GM19328 (cell line): ENCODE data around the gene MBD3L1.
A peak's percentile ranks its signal among the peaks of the same experiment; 100 is the strongest.

Experiments used
- ATAC-seq: cut with Tn5 transposase; IDR thresholded peaks from one replicate; pipeline ENCODE4 v1.9.1; 2021; ENCODE audit warnings: mild to moderate bottlenecking, moderate library complexity; ENCODE audit not compliant: unreplicated experiment

MBD3L1 gene

GRCh38 chr19:8832132-8833021 lies at the start of gene MBD3L1, which contains the start of gene ZNF558:
Gene MBD3L1, plus strand, starts transcription at chr19:8832377. Its CDS starts 10,302 bp downstream, at chr19:8842679.
Gene ZNF558, minus strand, starts transcription at chr19:8832304. Its CDS starts 9,645 bp downstream, at chr19:8822659.
- peak; percentile 84 for ATAC-seq

DNA sequence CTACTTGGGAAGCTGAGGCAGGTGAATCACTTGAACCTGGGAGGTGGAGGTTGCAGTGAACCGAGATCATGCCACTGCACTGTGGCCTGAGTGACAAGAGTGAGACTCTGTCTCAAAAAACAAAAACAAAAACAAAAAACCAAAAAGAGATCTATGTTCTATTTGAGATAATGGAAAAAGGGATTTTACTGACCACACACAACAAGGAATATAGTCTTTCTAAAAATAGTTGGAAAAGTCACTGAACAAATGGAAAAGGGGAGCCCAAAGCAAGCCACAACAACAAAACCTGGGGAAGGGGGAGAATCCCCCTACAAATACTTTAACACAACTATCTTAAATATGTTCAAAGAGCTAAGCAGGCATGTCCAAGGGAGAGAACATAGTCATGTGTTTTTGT lies 37.4 kb upstream of the MBD3L1 start:
- ATAC-seq = no peak

GRCh38 chr19:8806661-8807060 lies 25.5 kb upstream of the MBD3L1 start:
- ATAC-seq = no peak

GRCh38 chr19:8811315-8812172 lies 20.6 kb upstream of the MBD3L1 start:
- no peak for ATAC-seq

DNA sequence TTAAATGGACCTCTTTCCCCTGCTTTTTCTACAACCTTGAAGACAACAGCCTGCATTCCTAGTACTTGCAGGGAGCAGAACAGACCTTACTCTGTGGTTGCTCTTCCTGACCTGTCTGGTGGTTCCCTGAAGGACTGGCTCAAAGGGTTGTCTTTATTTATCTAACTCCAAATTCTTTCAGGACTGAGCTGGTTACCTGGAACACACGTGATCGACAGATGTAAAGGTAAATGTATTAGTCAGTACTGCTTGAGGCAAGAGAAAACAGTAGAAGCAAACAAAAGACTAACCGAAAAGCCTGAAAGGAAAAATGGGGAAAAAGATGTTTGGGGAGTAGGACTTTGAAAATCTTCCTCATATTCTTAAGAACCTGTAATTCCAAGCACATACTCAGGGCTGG lies 18.0 kb upstream of the MBD3L1 start:
- ATAC-seq = no peak

- ATAC-seq = no peak
Observed at GRCh38 chr19:8815780-8816179, 16.4 kb upstream of the MBD3L1 start.

DNA sequence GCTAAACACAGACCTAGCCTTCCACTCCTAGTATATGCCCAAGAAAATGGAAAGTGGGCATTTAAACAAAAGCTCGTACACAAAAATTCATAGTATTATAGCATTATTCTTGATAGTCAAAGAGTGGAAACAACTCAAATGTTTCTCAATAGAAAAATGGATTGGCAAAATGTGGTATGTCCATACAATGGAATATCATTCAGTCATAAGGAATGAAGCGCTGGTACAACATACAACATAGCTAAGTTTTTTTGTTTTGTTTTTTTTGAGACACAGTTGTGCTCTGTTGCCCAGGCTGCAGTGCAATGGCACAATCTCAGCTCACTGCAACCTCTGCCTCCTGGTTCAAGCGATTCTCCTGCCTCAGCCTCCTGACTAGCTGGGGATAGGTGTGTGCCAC lies 11.9 kb upstream of the MBD3L1 start:
- ATAC-seq = no peak

GRCh38 chr19:8821748-8822241 lies 10.4 kb upstream of the MBD3L1 start:
- ATAC-seq = no peak

DNA sequence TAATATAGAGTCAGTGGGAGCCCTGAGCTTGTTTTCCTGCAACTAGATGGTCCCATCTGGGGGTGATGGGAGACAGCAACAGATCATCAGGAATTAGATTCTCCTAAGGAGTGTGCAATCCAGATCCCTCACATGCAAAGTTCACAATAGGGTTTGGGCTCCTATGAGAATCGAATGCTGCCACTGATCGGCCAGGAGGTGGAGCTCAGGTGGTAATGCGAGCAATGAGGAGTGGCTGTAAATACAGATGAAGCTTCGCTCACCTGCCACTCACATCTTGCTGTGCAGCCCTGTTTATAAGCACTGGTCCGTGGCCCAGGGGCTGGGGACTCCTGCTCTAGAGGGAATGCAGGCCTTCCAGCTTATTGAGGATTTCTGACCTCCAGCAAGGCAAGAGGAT lies 5.8 kb upstream of the MBD3L1 start:
- ATAC-seq = no peak

- no peak for ATAC-seq
Observed at GRCh38 chr19:8827277-8827676, 4.9 kb upstream of the MBD3L1 start.

DNA sequence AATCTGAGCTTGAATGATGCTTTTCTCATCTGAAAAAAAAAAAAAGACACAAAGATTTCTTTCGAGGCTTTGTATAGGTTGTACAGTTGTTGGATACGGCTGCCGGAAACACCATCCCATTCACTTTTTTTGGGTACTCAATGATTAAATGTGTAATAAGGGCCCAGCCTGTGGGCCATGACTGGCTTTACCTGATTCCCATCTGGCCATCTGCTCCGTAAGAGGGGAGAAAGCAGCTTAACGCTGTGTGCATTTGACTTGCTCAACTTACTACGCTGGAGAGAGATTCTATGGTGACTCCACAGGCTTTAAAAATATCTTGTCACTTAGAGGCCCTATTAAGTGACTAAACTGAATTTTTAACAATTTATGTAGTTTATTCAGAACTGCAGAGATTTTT lies 804 bp upstream of the MBD3L1 start:
- ATAC-seq = no peak

DNA sequence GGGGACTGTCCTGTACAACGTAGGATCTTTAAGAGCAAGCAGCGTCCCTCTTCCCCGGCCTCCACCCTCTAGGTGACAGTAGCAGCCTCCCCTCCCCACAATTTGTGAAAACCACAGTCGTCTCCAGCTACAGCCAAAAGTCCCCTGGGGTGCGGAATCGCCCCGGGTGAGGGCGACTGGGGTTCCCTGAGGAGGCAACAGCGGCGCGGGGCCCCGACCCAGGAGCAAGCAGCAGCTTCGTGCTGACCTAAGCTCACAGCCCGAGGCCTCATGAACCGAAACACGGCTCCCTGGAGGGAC lies 395 bp upstream of the MBD3L1 start:
- no peak for ATAC-seq

DNA sequence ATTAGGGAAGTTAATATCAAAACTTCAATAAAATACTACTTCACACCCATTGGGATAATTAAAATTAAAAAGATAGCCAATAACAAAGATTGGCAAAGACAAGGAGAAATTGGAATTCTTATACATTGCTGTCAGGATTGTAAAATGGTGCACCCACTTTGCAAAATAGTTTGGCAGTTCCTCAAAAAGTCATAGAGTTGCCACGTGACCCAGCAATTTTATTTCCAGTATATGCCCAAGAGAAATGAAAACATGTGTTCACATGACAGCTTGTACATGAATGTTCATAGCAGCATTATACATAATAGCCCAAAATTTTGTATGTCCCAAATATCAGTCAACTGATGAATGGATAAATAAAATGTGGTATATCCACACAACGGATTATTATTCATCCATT lies 3.3 kb downstream of the MBD3L1 start:
- ATAC-seq = no peak

DNA sequence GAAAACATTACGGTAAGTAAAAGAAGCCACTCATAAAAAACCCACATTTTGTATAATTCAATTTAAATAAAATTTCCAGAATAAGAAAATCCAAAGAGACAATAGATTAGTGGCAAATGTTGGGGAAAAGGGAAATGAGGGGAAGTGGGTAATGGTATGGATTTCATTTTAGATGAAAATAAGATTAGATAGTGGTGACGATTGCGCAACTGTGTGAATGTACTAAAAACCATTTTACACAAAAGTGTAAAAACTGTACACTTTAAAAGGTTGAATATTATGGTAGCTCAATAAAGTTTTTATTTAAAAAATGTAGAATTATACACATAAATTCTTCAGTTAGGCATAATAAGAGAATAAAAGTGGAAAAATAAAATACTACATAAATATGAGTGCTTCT lies 3.7 kb downstream of the MBD3L1 start:
- ATAC-seq = no peak

DNA sequence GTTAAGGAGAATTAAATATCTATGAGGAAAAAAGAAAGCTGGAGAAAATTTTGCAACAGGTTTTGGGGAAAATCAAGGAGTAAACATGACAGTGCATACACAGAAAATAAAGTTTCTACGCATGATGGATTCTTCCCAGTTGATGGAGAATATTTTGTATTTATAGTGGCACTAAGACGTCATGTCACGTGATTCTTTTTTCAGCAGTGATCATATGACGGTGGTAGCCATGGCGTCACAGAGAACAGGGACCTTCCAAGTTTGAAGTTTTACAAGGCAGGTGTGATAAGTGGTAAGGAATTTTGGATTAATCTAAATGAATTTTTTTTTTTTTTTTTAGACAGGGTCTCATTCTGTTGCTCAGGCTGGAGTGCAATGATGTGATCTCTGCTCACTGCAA lies 8.5 kb downstream of the MBD3L1 start:
- no peak for ATAC-seq

DNA sequence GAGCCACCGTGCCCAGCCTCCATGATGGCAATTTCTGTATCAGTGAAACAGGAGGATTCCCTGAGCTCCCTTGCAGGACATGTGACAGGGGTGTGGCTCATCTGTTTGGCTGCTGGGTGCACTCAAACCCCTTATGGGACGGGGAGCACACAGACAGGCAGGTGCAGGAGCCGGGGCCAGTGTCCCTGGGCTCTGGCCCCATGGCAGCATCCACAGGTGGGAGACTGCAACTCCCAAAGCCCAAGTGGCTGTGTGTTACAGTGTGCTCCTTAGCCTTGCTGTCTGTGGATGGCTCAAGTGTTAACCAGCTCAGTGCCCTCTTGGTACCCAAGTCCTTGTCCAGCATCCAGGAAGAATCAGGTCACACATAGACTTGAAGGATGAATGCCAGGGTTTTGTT lies 14.6 kb downstream of the MBD3L1 start:
- ATAC-seq = no peak

DNA sequence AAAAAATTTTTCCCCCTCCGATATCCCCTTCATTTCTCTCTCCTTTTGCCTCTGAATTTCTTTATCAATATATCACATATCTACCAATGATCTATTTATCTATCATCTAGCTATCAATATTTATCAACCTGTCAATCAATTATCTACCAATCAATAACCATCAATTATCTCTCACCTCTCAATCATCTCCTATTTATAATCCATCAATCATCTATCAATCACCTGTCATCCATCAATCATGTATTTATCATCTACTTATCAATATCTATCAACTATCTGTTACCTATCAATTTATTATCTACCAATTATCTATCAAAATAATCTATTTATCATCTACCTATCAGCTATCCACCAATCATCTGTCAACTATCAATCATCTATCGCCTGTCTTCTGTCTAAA lies 17.1 kb downstream of the MBD3L1 start:
- ATAC-seq = no peak

DNA sequence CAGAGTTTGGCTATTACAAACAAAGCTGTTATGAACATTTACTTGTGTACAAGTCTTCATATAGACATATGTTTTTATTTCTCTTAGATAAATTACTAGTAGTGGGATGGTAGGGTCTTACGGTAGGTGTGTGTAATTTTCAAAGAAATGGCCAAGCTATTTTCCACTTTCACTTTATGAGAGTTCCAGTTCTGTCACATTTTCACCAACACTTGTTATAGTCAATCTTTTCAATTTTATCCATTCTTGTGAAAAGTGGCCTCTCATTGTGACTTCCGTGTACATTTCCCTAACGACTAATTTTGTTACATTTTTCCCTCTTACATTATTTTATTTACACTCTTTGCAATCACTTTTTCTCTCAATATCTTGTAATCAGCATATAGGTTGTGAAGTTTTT lies 18.3 kb downstream of the MBD3L1 start:
- no peak for ATAC-seq

DNA sequence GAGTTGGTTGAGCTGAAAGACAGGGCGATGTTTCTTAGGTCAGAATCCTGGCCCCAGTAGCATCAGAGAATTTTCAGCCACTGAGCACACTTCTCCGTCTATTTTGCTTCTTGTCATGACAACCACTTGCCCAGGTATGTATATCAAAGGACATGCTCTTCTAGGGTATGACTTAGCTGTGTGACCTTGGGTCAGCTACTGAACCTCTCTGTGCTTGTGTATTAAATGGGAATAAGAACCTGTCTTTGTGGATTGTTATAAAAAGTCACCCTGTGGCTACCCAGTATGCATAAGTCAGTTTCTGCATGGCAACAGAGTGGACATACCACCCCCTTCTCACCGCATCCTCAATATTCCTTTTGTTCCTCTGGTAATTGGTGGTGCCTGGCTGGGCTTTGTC lies 26.1 kb downstream of the MBD3L1 start:
- no peak for ATAC-seq

DNA sequence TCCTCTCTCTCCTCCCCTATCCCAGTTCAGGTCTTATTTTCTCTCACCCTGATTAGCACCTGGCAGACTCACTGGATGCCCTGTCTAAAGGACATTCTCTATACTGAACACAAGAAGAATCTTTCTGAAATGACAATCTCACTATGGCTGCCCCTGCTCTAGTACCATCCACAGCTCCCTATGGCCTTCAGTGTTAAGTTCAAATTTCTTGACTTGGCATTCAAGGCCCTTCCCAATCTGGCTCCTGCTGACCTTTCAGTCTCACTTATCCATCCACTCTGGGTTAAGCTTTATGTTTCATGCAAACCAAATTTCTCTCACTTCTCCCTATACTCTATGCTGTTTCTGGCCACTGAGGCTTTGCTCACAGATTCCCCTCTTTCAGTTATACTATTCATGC lies 34.2 kb downstream of the MBD3L1 start:
- no peak for ATAC-seq

DNA sequence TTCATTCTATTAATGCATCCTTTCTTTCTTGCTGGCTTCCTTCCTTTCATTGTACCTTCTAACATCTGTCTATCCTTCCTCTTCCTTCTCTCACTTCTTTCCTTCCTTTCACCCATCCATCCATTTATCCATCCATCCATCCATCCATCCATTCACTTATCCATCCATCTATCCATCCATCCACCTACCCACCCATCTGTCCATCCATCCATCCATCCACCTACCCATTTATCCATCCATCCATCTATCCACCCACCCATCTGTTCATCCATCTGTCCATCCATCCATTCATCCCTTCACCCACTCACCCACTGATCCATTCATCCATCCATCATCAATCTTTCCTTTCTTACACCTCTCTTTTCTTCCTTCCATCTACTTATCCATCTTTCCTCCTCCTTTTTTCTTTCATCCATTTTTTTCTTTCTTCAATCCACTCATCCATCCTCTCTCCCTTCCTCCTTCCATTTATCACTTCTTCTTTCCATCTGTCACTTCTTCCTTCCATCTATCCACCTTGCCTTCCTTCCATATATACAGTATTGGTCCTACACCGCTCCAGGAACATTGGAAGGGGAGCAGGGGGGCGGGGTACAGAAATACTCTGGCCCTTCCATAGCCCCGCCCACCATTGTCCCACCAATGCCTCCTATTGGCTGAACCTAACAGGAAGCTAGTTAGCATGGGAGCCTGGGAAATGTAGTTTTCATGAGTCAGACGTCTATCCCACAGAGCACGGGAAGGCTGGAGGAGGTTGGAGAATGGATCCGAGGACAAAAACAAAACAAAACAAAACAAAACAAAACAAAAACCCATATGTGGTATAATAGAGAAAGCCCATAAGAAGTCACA lies 45.9 kb downstream of the MBD3L1 start:
- no peak for ATAC-seq
